CD4-positive, CD25-positive, alpha-beta regulatory T cell (primary cell): Measurements from ENCODE around the gene CD9. TPM values are rescaled to one million over a fixed set of nuclear protein-coding genes. Genes with fewer than 3 reads are reported as not detected.

ENCODE experiments used
- ATAC-seq, 2 donors: fragments of 150-1000 bp; cut with Tn5 transposase; one replicate each; pipeline ENCODE4 v1.10.0; 2021; ENCODE audit warnings: low read depth in 2 of 2, moderate number of reproducible peaks in 2 of 2, moderate library complexity in 1 of 2
- DNase-seq, 3 donors: peaks; one replicate each; pipeline versions ENCODE4 v3.0.0 to v3.0.0-alpha.2; 2012 to 2022; ENCODE audit warnings: mixed read lengths in 1 of 3
- H3K27ac ChIP-seq: one replicate; pipeline ENCODE4 v1.7.0; 2013; ENCODE audit warnings: mild to moderate bottlenecking, low read length; ENCODE audit not compliant: insufficient read depth, poor library complexity, severe bottlenecking
- H3K27me3 ChIP-seq: one replicate; pipeline ENCODE4 v1.7.0; 2013; ENCODE audit warnings: low read length; ENCODE audit not compliant: control insufficient read depth, insufficient read depth
- H3K36me3 ChIP-seq: one replicate; pipeline ENCODE4 v1.7.0; 2013; ENCODE audit warnings: mild to moderate bottlenecking, low read length, moderate library complexity; ENCODE audit not compliant: control insufficient read depth, insufficient read depth
- H3K4me1 ChIP-seq: 2 replicates; pipeline ENCODE4 v1.7.0; 2013; ENCODE audit warnings: mild to moderate bottlenecking, low read length; ENCODE audit not compliant: insufficient read depth, control insufficient read depth, poor library complexity, severe bottlenecking
- H3K4me3 ChIP-seq: one replicate; pipeline ENCODE4 v1.7.0; 2013; ENCODE audit warnings: low read depth, mild to moderate bottlenecking, low read length, moderate library complexity
- H3K9me3 ChIP-seq, 2 experiments: 1 replicate in 1 of 2; 2 replicates in 1 of 2; pipeline ENCODE4 v1.7.0; 2013; ENCODE audit warnings: low read length in 2 of 2, mild to moderate bottlenecking in 1 of 2, moderate library complexity in 1 of 2; ENCODE audit not compliant: control insufficient read depth in 2 of 2
- H3K27ac Mint-ChIP-seq, 3 donors: one replicate each; pipeline ENCODE4 v1.8.0; 2020 to 2022; ENCODE audit warnings: mild to moderate bottlenecking in 3 of 3, mixed read lengths in 3 of 3, moderate library complexity in 2 of 3
- H3K27me3 Mint-ChIP-seq: one replicate; pipeline ENCODE4 v1.8.0; 2022; ENCODE audit warnings: mild to moderate bottlenecking, mixed read lengths
- H3K36me3 Mint-ChIP-seq: one replicate; pipeline ENCODE4 v1.8.0; 2020; ENCODE audit warnings: mixed read lengths
- H3K4me1 Mint-ChIP-seq, 4 donors: one replicate each; pipeline ENCODE4 v1.8.0; 2020 to 2022; ENCODE audit warnings: mixed read lengths in 4 of 4, mild to moderate bottlenecking in 1 of 4
- H3K4me3 Mint-ChIP-seq, 4 donors: one replicate each; pipeline ENCODE4 v1.8.0; 2020 to 2022; ENCODE audit warnings: mild to moderate bottlenecking in 4 of 4, mixed read lengths in 4 of 4, moderate library complexity in 3 of 4
- H3K9me3 Mint-ChIP-seq, 7 donors: one replicate each; pipeline ENCODE4 v1.8.0; 2020 to 2022; ENCODE audit warnings: mixed read lengths in 7 of 7, mild to moderate bottlenecking in 3 of 7, moderate library complexity in 2 of 7
- polyA plus RNA-seq, 4 donors: library from polyadenylated mRNA; unstranded; fragments of 300-500 nt; fragmentation: Illumina TruSeq; gene quantifications; one replicate each; pipeline ENCODE4 v1.2.3, GENCODE V29; 2021
- total RNA-seq: library from RNA; stranded (reverse); gene quantifications from one replicate; pipeline ENCODE4 v1.2.3, GENCODE V29; 2022

CD9 gene
- total and polyA plus RNA-seq, 5 donors from 2014 or later = 3.6 to 10.3 (median 4.9) TPM

DNA sequence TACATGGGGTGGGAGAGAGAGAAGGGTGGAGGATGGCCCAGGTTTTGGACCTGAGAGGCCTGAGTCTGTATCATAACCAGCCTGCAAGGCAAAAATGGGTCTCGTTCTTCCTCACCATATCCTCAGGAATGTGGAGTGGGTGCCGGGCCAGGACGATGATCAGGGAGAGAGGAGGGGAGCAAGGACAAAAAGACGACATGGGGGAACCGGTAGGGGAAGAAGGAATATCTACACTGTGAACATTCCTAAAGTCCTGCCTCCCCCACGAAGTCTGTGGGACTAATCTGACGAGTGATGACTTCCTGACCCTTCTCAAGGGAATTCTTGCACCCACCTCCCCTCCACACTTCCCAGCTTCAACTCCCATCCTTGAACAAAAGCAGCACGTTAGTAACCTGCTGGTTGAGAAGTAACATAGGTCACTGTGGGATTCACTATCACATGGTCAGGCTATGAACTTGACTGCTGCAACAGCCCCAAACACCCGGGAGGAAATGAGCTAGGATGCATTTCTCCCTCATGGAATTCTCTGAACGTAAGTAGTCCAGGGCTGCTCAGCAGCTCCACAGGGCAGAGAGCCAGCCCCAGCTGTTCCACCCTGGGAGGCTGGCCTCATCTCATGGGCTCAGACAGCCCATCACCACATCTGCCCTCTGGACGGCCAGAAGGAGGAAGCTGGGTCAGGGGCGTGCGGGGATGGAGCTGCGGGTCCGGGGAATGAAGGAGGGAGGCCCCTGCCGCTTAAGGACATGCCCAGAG is 38.9 kb upstream of the CD9 start:
- H3K27me3 ChIP-seq = no peaks in the 10 kb centered on the region
- no peak overlapping the region for H3K4me3 ChIP-seq
- no peaks in the 10 kb centered on the region for H3K36me3 ChIP-seq
- peaks cover 5% of the 10 kb centered on the region for H3K27me3 Mint-ChIP-seq
- no peak overlapping the region for H3K4me3 Mint-ChIP-seq
- peak overlapping the region in 2 of 3 donors; percentile 42 to 69 for H3K27ac Mint-ChIP-seq
- H3K9me3 ChIP-seq = no peaks in the 10 kb centered on the region
- H3K27ac ChIP-seq = no peak overlapping the region
- H3K4me1 ChIP-seq = no peaks in the 10 kb centered on the region
- H3K4me1 Mint-ChIP-seq = peaks cover 0 to 36% (median 6%) of the 10 kb centered on the region in 4 donors
- H3K9me3 Mint-ChIP-seq = no peaks in the 10 kb centered on the region
- H3K36me3 Mint-ChIP-seq = no peaks in the 10 kb centered on the region
- no peak for DNase-seq
- no peak for ATAC-seq

DNA sequence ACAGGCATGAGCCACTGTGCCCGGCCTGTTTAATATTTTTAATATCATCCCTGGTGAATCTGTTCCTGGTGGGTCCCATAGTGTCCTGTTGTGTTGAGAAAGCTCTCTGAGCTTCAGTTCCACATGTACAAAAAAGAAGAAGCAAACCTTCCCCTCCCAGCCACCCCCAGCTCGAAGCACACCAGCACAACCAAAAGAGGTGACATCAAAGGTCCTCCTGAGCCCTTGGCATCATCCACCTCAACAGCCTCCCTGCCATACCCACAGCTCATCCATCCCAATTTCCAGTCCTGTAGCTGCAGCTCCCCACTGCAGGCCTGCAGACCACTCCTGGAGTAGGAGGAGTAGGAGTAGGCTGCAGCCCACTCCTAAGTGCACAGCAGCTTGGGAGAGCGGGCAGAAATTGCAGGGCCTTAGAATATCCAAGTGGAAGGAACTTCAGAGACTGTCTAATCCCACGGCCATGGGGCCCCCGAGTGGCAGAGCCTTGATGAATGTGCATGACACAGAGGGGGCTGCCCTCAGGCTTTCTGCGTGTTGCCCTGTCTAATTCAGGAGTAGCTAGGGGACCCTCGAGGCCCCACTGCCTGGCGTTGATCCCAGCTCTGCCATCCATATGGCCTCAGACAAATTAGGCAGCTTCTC is 36.7 kb upstream of the CD9 start:
- H3K9me3 ChIP-seq = no peaks in the 10 kb centered on the region
- Mint-ChIP-seq H3K4me3 (no peak overlapping the region), H3K9me3 (peaks cover 0 to under 1% (median 0%) of the 10 kb centered on the region in 7 donors), H3K27me3 (peaks cover 5% of the 10 kb centered on the region), H3K27ac (peak overlapping the region in 1 of 3 donors; percentile 62), H3K36me3 (no peaks in the 10 kb centered on the region), H3K4me1 (peaks cover 0 to 50% (median 17%) of the 10 kb centered on the region in 4 donors)
- DNase-seq (no peak), ATAC-seq (no peak)
- no peaks in the 10 kb centered on the region for H3K36me3 ChIP-seq
- H3K4me3 ChIP-seq = no peak overlapping the region
- no peaks in the 10 kb centered on the region for H3K27me3 ChIP-seq
- H3K27ac ChIP-seq = no peak overlapping the region
- peaks cover 10% of the 10 kb centered on the region for H3K4me1 ChIP-seq

DNA sequence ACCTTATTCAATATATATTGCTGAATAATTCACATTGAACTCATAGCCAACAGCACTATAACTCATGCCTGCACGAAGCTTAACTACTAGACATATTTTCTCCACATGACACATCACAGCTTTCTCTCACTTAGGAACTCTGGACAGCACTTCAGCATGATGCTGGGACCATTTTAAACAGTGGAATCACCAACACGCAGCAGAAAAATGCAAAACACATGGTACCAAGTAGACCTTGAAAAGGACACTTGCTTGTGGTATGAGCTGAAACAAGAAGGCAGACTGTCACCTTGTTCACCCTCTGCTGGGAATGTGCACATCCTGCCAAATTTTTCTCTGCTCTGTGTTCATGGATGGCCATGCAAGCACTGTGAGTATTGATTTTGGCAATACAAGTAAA is 34.8 kb upstream of the CD9 start:
- no peak for DNase-seq

DNA sequence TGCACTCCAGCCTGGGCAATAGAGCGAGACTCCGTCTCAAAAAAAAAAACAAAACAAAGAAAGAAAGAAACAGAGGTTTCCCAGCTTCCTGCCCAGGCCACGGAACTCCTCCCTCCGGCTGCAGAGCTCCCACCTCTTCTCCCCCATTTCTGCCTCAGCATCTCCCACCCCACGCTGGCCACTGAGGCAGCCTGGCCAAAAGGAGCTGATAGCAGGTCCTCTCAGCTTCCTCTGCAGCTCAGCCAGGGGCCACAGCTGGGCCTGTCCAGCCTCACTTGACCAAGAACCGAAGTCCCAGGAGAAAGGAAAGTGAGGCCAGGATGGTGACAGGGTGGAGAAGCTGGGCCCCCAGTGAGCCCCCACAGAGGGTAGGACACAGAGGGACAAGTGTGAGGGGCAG is 33.4 kb upstream of the CD9 start:
- Mint-ChIP-seq H3K36me3 (no peaks in the 10 kb centered on the region), H3K9me3 (peaks cover 0 to 1% (median 0%) of the 10 kb centered on the region in 7 donors), H3K4me3 (peak overlapping the region in 1 of 4 donors; percentile 48), H3K27ac (peak overlapping the region in 2 of 3 donors; percentile 76 to 89), H3K27me3 (peaks cover 8% of the 10 kb centered on the region), H3K4me1 (peaks cover 0 to 41% (median 21%) of the 10 kb centered on the region in 4 donors)
- no peaks in the 10 kb centered on the region for H3K27me3 ChIP-seq
- no peaks in the 10 kb centered on the region for H3K9me3 ChIP-seq
- DNase-seq (no peak), ATAC-seq (no peak)
- no peaks in the 10 kb centered on the region for H3K36me3 ChIP-seq
- H3K27ac ChIP-seq = no peak overlapping the region
- H3K4me3 ChIP-seq = no peak overlapping the region
- peaks cover 10% of the 10 kb centered on the region for H3K4me1 ChIP-seq

More for the DNA sequence above, 34.8 kb upstream of the CD9 start:
- H3K27ac ChIP-seq = no peak overlapping the region
- peaks cover 10% of the 10 kb centered on the region for H3K4me1 ChIP-seq
- no peaks in the 10 kb centered on the region for H3K27me3 ChIP-seq
- no peak overlapping the region for H3K4me3 Mint-ChIP-seq
- H3K4me1 Mint-ChIP-seq = peaks cover 0 to 48% (median 21%) of the 10 kb centered on the region in 4 donors
- peaks cover 8% of the 10 kb centered on the region for H3K27me3 Mint-ChIP-seq
- no peaks in the 10 kb centered on the region for H3K9me3 ChIP-seq
- no peak overlapping the region for H3K4me3 ChIP-seq
- ATAC-seq = no peak
- peaks cover 0 to 1% (median 0%) of the 10 kb centered on the region in 7 donors for H3K9me3 Mint-ChIP-seq
- H3K36me3 Mint-ChIP-seq = no peaks in the 10 kb centered on the region
- no peaks in the 10 kb centered on the region for H3K36me3 ChIP-seq
- no peak overlapping the region for H3K27ac Mint-ChIP-seq

DNA sequence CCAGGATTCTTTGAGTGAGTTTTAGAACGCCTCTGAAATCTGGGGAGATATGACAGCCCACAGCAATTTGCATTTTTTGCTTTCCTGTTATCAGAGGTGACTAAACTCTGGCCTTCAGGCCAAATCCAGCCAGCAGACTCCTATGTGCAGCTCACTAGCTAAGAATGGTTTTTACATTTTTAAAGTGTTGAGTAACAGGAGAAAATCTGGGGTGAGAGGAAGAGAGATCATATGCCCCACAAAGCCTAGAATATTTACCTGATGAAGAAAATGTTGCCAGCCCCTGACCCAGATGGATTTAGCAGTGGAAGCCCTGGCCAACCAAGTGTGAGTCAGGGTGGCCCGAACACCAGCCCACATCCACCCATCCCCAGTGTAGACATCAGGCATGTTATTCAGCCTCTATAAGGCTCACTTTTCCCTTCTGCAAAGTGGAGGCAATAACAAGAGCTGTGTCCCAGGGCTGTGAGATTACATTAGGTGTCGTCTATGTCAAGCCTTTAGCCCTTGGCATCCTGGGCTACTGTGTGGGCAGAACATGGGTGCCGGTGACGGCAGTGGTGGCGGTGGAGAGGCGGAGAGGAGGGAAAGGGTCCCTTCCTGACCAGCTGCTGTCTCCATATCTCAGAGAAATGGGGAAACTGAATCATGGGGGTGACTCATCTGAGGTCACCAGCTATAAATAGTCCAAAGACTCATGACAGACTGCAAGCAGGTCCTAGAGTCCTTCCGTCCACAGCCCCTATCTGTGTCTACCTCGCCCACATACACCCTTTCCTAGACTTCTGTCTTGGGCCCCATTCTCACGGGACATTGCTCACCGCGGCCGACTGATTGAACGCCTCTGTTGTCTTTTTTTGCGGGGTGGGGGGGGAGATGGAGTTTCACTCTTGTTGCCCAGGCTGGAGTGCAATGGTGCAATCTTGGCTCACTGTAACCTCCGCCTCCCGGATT is 32.6 kb upstream of the CD9 start:
- H3K4me3 ChIP-seq = peak overlapping the region; percentile 13
- peaks cover 10% of the 10 kb centered on the region for H3K4me1 ChIP-seq
- no peaks in the 10 kb centered on the region for H3K27me3 ChIP-seq
- no peak overlapping the region for H3K27ac ChIP-seq
- peaks cover 0 to 41% (median 21%) of the 10 kb centered on the region in 4 donors for H3K4me1 Mint-ChIP-seq
- H3K9me3 Mint-ChIP-seq = peaks cover 0 to 1% (median 0%) of the 10 kb centered on the region in 7 donors
- H3K27ac Mint-ChIP-seq = peak overlapping the region; percentile 11 to 90 (median 89)
- no peaks in the 10 kb centered on the region for H3K9me3 ChIP-seq
- H3K4me3 Mint-ChIP-seq = peak overlapping the region in 3 of 4 donors; percentile 40 to 86 (median 69)
- peak in 2 of 3 donors; percentile 6 to 36 for DNase-seq
- H3K36me3 Mint-ChIP-seq = no peaks in the 10 kb centered on the region
- peak; percentile 70 to 79 for ATAC-seq
- peaks cover 8% of the 10 kb centered on the region for H3K27me3 Mint-ChIP-seq
- no peaks in the 10 kb centered on the region for H3K36me3 ChIP-seq

DNA sequence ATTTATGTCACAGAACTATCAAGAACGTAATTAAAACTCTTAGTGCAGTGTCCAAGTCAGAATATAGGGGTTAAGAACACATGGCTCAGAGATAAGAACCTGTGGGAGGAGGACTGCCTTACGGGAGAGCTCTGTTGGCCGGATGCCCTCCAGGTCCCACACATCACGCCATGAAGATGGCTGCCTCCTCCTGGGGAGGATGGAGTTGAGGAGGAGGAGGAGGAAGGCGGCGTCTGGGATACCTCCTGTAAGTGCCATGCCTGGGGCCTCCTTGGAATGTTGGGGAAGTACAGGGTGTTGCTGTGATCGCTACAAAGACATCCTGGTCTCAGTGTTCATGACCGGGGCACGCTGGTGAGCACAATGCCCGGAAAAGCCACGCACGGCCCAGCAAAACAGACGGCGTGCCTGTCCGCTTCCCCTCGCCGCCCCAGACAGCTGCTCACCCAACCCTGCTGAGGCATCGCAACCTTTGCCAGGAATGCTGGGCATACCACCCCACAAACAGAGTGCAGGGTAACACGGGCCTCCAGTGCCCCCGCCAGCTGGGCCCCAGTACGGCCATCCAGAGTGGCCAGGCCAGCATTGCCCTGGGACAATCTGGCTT is 28.7 kb upstream of the CD9 start:
- peaks cover 0 to 1% (median 0%) of the 10 kb centered on the region in 7 donors for H3K9me3 Mint-ChIP-seq
- H3K9me3 ChIP-seq = no peaks in the 10 kb centered on the region
- H3K27ac ChIP-seq = no peak overlapping the region
- H3K4me1 Mint-ChIP-seq = peaks cover 0 to 29% (median 21%) of the 10 kb centered on the region in 4 donors
- ATAC-seq = no peak
- H3K4me3 Mint-ChIP-seq = no peak overlapping the region
- H3K4me3 ChIP-seq = no peak overlapping the region
- peaks cover 10% of the 10 kb centered on the region for H3K4me1 ChIP-seq
- peaks cover 14% of the 10 kb centered on the region for H3K27me3 Mint-ChIP-seq
- H3K36me3 ChIP-seq = no peaks in the 10 kb centered on the region
- no peaks in the 10 kb centered on the region for H3K36me3 Mint-ChIP-seq
- no peak for DNase-seq
- H3K27ac Mint-ChIP-seq = no peak overlapping the region
- no peaks in the 10 kb centered on the region for H3K27me3 ChIP-seq

DNA sequence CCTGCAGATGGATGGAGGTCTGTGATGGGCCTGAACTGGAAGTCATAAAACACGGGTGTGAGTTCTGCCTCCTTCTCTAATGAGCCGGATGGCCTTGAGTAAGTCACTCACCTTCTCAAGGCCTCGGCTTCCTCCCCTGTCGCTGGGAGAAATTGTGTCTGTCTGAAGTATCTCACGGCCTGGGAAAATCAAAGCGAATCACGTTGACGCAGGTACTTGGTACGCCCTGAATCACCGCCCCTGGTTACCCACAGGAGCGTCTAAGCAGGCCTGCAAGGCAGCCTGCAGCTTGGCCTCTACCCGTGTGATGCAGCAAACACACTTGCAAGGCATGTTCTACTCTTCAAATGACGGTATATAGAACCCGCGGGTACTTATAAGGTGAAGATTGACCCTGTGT is 28.1 kb upstream of the CD9 start:
- H3K9me3 ChIP-seq = no peaks in the 10 kb centered on the region
- H3K36me3 Mint-ChIP-seq = no peaks in the 10 kb centered on the region
- H3K4me1 Mint-ChIP-seq = peaks cover 0 to 24% (median 21%) of the 10 kb centered on the region in 4 donors
- ATAC-seq (no peak), DNase-seq (no peak)
- H3K4me1 ChIP-seq = peaks cover 9% of the 10 kb centered on the region
- peaks cover 0 to 1% (median 0%) of the 10 kb centered on the region in 7 donors for H3K9me3 Mint-ChIP-seq
- H3K27me3 ChIP-seq = no peaks in the 10 kb centered on the region
- no peak overlapping the region for H3K4me3 Mint-ChIP-seq
- H3K36me3 ChIP-seq = no peaks in the 10 kb centered on the region
- no peak overlapping the region for H3K27ac Mint-ChIP-seq
- H3K4me3 ChIP-seq = no peak overlapping the region
- peaks cover 14% of the 10 kb centered on the region for H3K27me3 Mint-ChIP-seq
- no peak overlapping the region for H3K27ac ChIP-seq
